Inflammatory macrophage treated with lipopolysaccharide for 1 hour (primary cell): ENCODE measurements around the gene SLC6A16.
"Not testable (repeated sequence)": the region's sequence is repeated elsewhere in the genome, so short reads cannot be mapped to it uniquely, and the experiment has no call there.

Experiments used
- DNase-seq, 2 donors: peaks; one replicate each; pipeline ENCODE4 v3.0.0-alpha.2; 2020 to 2022

Gene SLC6A16

DNA sequence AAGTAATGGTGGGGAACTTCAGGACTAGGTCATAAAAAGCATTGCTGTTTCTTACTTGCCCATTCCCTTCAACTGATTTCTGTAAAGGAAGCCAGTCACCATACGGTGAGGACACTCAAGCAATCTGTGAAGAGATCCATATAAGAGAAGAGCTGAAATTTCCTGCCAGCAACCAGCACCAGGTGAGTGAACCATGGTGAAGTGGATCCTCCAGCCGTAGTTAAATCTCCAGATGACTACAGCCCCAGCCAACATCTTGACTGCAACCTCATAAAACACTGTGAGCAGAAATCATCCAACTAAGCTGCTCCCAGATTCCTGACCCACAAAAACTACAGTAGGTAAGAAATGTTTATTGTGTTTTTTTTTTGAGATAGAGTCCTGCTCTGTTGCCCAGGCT, 3.8 kb upstream of the SLC6A16 start:
- no peak for DNase-seq

DNA sequence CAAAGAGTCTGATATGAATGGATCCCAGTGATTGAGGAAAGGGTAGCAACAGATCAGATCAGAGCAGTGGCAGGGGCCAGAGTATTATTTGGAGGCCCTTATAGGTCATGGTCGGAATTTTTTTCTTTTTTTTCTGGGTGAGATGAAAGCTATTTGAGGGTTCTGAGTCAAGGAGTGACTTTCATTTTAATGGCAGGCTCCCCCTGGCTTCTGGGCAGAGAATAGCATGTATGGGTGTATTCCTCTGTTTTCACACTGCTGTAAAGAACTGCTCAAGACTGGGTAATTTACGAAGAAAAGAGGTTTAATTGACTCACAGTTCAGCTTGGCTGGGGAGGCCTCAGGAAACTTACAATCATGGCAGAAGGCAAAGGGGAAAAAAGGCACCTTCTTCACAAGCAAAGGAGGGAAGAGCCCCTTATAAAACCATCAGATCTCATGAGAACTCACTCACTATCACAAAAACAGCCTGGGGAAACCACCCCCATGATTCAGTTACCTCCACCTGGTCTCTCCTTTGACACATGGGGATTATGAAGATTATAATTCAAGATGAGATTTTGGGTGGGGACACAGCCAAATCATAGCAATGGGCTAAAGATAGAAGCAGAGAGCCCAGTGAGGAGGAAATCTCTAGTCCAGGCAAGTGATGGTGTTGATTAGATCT, 3.0 kb upstream of the SLC6A16 start:
- DNase-seq, result peak; percentile 66 to 78

DNA sequence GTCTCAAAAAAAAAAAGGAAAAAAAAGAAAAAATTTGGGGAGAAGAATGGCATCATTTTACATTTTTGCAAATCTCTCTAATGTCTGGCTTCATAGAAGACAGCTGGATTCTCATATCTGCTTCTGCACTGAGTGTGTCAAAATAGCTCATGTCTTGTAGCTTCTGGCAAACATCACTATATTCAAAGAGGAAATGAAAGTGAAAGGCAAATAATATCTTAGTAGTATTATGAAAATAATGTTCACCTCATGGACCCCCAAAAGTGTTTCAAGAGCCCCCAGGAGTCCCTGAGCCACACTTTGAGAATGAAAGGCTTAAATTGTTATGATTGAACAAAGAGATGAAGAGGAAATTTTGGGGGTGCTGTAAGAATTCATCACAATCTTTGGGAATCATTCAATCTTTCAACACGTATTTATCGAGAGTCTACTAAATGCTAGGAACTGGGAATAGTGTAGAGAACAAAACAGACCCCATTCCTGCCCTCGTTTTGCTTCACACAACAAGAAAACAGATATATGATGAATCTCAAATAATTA, 1.2 kb upstream of the SLC6A16 start:
- DNase-seq, result peak in 1 of 2 donors; percentile 30

DNA sequence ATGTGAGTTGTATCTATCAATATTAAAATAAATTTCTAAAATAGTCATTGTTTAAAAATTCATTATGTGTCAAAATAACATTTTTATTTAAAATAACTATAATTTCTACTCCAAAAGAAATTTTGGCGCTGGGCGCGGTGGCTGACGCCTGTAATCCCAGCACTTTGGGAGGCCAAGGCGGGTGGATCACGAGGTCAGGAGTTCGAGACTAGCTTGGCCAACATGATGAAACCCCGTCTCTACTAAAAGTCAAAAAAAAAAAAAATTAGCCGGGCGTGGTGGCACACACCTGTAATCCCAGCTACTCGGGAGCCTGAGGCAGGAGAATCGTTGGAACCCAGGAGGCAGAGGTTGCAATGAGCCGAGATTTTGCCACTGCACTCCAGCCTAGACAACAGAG, 765 bp upstream of the SLC6A16 start:
- not testable (repeated sequence) for DNase-seq

DNA sequence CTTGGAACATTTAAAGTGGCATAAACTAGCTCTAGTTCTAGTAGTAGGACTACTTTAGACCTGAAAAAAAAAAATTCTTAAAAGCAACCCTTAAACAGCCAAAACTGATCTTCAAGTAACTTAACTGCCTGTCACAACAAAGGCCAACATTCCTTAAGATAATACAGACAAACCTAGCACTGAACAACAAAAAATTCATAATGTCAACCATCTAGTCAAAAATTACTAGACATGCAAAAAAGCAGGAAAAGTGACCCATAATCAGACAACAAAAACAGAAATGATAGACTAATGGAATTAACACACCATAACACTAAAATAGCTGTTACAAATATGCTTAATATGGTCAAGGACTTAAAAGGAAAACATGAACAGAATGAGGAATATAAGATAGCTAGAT, 6.7 kb downstream of the SLC6A16 start:
- no peak for DNase-seq

DNA sequence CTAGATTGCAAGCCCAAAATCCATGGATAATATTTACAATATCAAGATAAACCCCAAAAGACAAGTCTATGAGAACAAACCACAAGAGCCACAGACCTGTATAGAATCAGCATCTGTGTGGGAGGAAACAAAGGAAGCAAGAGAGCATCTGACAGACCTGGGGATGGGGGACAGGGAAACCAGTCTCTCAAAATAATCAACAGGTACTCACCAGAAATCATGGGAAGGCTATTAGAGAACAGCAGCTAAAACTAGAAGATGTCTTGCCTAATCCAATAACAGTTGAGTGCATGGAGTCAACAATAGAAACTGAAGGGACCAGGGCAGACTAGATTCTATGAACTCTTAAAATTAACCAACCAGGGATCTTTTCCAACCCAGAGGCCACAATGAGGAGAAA, 8.7 kb downstream of the SLC6A16 start:
- DNase-seq, result no peak

DNA sequence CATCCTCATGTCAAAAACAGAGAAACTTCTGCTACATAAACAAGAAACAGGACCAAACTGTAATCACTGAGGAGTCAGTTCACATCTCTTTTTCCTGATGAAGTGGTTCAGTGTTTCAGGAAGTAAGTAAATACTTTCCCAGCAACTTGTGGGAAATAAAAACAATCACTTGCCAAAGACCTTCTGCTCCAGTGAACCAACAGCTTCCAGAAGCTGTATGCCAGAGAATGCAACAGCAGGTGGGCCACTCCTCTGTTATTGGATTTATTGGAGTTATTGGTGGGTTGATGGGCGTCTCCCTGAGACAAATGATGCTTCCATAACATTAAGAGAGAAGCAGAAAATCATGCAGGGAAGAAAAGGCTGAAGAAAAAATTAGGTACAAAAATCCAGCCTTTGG, 9.9 kb downstream of the SLC6A16 start:
- no peak for DNase-seq

DNA sequence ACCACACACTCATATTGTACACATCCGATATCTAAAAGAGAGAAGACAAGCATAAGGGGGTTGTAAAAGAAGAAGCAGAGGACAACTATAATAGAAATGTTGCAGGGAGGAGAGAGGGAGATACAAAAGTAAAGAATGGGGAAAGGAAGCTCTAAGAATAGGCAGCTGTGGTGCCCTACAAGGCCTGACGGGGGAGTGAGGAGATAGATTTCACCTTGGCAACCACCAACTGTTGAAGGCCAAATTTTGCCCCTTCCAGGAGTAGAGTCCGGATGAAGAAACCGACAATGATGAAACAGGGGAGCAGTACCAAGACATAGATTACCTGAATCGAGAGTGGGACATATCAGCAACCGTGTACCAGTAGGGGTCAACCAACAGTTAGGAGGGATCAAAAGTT, 15.9 kb downstream of the SLC6A16 start:
- no peak for DNase-seq

DNA sequence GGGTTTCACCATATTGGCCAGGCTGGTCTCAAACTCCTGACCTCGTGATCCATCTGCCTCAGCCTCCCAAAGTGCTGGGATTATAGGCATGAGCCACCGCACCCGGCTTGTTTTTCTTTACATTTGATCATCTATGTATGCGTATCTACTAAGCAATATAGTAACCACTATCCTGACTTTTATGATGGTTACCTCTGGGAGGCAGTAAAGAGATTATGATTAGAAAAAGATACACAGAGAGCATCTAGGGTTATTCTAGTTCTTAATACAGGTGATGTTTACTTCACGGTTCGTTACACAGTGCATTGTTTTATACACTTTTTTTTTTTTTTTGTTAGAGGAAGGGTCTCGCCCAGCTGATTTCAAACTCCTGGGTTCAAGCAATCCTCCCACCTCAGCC, 18.3 kb downstream of the SLC6A16 start:
- DNase-seq, result not testable (repeated sequence)

DNA sequence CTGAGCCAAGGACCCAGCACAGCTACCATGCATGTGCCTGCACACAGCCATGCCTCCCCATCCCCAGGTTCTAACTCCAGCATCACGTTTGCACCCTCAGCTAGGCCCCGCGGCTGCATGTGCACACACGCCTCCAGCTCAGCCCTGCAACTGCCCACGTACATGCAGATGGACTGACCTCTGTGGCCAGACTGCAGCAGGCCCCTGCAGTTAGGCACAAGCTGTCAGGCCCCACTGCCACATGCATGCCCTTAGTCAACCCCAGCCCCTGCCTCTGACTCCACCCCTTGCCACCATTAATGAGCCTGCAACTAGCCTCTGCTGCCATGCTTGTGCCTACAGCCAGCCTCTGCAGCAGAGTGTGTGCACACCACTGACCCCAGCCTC, 23.1 kb downstream of the SLC6A16 start:
- DNase-seq, result no peak

DNA sequence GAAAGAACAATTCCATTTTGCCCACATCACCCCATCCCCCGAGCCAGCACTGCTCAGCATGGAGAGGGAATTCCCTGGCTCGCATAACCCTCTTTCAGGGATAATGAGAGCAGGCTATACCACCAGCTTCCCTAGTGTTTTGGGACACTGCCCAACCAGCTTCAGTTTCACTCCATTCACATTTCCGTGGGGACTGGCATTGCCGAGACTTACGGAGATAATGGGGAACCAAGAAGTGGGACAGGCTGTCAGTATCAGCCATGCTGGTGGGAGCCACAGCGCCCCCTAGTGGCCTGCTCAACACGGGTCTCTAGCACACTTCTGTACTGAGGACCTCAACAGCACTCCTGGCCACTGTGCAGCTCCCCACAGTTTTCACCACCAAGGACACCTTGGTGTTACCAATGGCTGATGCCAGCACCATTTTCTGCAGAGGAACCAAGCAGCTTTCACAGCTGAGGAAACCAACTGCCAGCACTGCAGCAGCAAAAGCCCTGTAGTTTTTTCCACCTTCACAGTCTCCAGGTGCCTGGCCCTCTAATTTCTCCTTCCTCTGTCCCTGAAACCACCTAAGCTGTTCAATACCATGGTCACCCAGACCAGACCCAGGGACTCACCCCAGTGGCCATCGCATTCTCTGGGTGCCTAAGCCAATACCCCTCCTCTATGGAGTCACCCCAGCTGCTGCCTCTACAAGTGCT, 23.7 kb downstream of the SLC6A16 start:
- DNase-seq, result peak; percentile 67 to 94

DNA sequence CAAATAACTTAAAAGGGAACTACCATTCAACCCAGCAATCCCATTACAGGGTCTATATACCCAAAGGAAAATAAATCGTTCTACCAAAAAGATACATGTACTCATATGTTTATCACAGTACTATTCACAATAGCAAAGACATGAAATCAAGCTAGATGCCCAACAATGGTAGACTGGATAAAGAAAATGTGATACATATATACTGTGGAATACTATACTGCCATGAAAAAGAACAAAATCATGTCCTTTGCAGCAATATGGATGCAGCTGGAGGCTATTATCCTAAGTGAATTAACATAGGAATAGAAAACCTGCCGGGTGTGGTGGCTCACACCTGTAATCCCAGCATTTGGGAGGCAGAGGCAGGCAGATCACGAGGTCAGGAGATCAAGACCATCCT, 26.3 kb downstream of the SLC6A16 start:
- not testable (repeated sequence) for DNase-seq

DNA sequence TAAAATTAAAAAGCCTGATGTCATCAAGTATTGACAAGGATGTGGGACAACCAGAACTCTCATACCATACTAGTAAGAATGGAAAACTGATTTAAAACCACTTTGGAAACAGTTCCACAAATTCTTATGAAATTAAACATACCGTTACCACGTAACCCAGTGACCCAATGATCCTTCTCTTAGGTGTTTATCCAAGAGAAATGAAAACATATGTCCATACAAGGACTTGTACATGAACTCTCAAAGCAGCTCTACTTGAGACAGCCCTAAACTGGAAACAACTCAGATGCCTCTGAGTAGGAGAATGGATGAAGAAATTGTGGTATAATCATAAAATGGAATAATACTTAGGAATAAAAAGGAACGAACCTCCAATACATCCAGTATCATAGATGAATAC, 27.6 kb downstream of the SLC6A16 start:
- DNase-seq, result no peak

DNA sequence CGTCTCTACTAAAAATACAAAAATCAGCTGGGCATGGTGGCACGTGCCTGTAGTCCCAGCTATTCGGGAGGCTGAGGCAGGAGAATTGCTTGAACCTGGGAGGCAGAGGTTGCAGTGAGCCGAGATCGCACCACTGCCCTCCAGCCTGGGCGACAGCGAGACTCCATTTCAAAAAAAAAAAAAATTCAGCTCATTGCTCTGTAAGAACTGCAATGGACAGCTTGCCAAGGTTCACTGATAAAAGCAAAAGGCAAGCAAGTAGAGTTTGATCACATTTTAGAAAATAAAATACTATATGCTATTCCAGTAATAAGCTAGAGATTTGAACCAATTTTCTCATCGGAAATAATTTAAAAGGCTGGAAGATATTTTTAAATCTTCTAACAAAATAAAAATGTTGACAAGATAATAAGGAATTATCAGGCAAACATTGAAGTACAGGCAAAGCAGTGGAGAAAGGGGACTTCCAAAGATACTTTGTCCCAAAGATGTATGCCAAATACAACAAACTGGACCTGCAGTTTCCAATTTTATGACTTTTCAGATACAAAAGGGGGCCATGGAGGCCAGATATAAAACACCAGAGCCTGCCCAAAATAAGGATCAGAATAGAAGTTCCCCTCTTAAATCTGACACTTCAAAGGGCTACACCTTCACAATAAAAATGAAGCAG, 29.6 kb downstream of the SLC6A16 start:
- no peak for DNase-seq

DNA sequence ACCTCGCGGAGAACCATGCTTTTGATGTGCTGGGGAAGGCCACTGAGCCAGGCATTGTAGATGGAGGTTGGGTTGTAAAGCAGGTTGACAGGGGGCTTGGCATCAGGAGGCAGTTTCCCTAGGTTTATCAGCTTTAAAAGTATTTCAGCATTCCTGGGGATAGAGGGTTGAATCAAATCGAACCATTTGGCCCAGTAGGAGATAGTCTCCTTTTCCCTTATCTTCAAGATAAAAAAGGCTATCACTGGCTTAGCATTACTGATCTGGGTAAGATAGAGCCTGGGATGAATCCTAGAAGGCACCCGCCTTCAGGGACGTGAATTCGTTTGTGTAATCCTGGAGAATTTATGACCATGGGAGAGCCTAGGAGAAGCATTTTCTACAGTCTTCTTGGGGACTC, 30.6 kb downstream of the SLC6A16 start:
- no peak for DNase-seq

DNA sequence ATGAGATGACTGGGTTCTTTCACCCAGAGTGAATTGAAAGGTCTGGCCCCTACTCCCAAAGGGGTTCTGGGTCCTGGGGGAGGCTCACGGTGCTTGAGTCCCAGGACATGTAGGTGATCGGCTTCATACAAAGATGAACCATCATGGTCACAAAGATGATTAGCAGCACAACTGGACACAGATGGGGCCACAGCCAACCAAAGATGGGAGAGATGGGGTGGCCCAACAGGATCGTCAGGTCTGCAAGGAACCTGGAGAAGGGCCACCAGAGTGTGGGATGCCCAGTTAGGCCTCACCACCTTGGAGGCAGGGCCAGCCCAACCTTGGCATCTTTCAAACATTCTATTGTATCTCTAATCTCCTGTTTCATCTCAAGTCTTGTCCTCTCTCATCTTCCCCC, 34.5 kb downstream of the SLC6A16 start:
- DNase-seq, result no peak

DNA sequence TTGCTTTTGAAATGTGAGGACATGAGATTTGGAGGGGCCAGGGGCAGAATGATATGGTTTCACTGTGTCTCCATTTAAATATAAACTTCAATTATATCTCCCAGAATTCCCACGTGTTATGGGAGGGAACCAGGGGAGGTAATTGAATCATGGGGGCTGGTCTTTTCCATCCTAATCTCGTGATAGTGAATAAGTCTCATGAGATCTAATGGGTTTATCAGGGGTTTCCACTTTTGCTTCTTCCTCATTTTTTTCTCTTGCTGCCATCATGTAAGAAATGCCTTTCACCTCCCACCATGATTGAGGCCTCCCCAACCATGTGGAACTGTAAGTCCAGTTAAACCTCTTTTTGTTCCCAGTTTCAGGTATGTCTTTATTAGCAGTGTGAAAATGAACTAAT, 35.7 kb downstream of the SLC6A16 start:
- DNase-seq, result peak; percentile 41 to 84

DNA sequence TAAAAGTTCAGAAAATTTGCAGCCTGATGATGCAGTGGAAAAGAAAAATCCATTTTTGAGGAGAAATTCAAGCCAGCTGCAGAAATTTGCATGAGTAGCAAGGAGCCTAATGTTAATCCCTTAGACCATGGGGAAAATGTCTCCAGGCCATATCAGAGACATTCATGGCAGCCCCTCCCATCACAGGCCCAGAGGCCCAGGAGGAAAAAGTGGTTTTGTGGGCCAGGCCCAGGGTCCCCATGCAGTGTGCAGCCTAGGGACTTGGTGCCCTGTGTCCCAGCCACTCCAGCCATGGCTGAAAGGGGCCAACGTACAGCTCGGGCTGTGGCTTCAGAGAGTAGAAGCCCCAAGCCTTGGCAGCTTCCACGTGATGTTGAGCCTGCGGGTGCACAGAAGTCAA, 36.8 kb downstream of the SLC6A16 start:
- not testable (repeated sequence) for DNase-seq

DNA sequence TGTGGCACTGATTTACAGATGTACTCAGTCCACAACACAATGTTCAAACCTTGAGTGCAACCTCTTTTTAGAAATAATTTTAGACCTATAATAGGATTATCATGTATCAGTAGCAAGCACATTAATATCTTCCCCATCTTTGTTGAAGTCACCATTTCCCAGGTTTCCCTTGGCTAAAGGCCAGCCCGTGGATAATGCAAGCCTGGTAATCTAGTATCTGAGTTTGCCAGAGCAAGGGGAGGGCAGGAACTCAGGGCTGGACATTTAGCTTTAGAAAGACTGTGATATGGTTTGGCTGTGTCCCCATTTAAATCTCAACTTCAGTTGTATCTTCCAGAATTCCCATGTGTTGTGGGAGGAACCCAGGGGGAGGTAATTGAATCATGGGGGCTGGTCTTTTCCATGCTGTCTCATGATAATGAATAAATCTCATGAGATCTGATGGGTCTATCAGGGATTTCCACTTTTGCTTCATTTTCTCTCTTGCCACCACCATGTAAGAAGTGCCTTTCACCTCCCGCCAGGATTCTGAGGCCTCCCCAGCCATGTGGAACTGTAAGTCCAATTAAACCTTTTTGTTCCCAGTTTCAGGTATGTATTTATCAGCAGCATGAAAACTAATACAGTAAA, 37.7 kb downstream of the SLC6A16 start:
- DNase-seq, result peak; percentile 50 to 81

DNA sequence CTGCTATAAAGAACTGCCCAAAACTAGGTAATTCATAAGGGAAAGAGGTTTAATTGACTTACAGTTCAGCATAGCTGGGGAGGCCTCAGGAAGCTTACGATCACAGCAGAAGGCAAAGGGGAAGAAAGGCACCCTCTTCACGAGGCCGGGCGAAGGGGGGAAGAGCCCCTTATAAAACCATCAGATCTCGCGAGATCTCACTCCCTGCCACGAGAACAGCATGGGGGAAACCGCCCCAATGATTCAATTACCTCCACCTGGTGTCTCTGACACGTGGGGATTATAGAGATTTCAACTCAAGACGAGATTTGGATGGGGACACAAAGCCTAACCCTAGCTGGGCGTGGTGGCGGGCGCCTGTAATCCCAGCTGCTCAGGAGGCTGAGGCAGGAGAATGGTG, 42.8 kb downstream of the SLC6A16 start:
- DNase-seq, result no peak

DNA sequence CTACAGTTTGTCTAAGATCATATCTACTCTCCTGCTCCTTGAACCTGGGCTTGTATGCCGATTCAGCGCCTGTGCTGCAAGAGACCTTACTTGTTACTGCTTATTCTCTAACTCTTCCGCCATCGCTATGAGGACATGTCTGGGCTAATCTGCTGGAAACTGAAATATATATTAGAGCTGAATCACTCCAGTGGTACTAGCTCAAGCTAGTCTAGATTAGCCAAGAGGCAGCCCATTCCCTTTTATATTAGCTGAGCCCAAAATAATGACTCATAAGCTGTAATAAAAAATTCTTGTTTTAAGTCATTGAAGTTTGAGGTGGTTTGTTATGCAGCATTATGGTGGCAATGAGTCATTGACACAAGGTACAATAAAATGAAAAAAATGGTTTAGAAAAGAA, 52.8 kb downstream of the SLC6A16 start:
- DNase-seq, result peak; percentile 7 to 20

DNA sequence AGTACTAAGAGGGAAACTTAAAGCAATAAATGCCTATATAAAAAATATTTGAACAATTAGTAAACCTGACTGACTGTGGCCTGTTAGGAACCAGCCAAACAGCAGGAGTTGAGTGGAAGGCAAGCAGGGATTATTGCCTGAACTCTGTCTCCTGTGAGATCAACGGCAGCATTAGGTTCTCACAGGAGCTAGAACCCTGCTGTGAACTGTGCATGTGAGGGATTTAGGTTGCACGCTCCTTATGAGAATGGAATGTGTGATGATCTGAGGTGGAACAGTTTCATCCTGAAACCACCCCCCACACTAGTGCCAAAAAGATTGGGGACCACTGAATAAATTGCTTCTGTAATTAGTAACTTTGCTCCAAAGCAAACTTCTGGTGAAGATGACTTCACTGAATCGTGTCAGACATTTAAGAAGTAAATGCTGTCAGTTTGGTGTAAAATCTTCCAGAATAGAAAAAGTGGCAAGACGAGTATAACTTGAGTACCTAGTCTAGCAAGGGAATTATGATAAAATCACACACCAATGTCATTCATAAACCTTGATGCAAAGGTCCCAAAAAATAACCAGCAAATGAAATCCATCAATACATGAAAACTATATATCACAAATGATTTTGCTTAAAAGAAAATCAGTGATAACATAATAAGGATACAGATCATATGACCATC, 53.8 kb downstream of the SLC6A16 start:
- DNase-seq, result no peak

DNA sequence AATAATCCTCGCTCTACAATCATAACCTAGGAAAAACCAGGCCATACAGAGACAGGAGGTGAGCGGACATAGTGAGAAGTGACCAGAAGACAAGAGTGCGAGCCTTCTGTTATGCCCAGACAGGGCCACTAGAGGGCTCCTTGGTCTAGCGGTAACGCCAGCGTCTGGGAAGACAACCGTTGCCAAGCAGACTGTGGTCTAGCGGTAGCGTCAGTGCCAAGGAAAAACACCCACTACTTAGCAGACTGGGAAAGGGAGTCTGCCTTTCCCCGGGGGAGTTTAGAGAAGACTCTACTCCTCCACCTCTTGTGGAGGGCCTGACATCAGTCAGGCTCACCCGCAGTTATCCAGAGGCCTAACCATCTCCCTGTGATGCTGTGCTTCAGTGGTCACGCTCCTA, 58.6 kb downstream of the SLC6A16 start:
- DNase-seq, result peak; percentile 26 to 38
